Ovary (tissue), 9 donors: ENCODE results near the gene UXS1. TPM values are rescaled to one million over a fixed set of nuclear protein-coding genes. Genes with fewer than 3 reads are reported as not detected.

Experiments
- DNase-seq, 5 donors: peaks; one replicate each; pipeline ENCODE4 v3.0.0-alpha.2; 2019 to 2020
- H3K27ac ChIP-seq, 2 donors: fragments of 200-600 bp; one replicate each; pipeline versions ENCODE4 v1.5.1 to v1.8.0; 2019 to 2022
- H3K27me3 ChIP-seq: fragments of 200-600 bp; one replicate; pipeline ENCODE4 v1.8.0; 2022
- H3K36me3 ChIP-seq: fragments of 200-600 bp; sonication (generic); one replicate; pipeline ENCODE4 v1.5.1; 2019
- H3K4me1 ChIP-seq: one replicate; pipeline ENCODE4 v1.8.1; 2013; ENCODE audit warnings: mild to moderate bottlenecking, moderate library complexity; ENCODE audit not compliant: insufficient read depth
- H3K4me3 ChIP-seq: fragments of 200-600 bp; sonication (generic); one replicate; pipeline ENCODE4 v1.5.1; 2017
- H3K9me3 ChIP-seq, 2 donors: fragments of 200-600 bp in 1 of 2; sonication (generic) in 1 of 2; one replicate each; pipeline versions ENCODE4 v1.5.1 to v1.8.1; 2013 to 2019; ENCODE audit warnings: mild to moderate bottlenecking in 1 of 2, moderate library complexity in 1 of 2
- EP300 ChIP-seq: sonication (generic); formaldehyde crosslinking; IDR thresholded peaks from one replicate; pipeline ENCODE4 v1.6.1; 2017; ENCODE audit warnings: antibody characterized with exemption
- POLR2A ChIP-seq: fragments of 450-650 bp; IDR thresholded peaks from one replicate; pipeline ENCODE4 v1.6.1; 2017; ENCODE audit warnings: antibody characterized with exemption, mild to moderate bottlenecking, moderate library complexity
- WGBS, 3 donors: extraction: QIAGEN DNeasy Blood & Tissue Kit in 1 of 3; methylation state at CpG; one replicate each; pipeline versions ENCODE4 v1.1.5 to v1.1.7; 2013 to 2017; 5-methylcytosine and 5-hydroxymethylcytosine counted together
- intact Hi-C, 4 donors: fragments of 100-400 bp; cut with DNase I; formaldehyde crosslinking; loops; one replicate each; pipeline versions ENCODE4 v1.11.0 to v1.15.1; 2022 to 2023
- polyA plus RNA-seq, 2 donors: library from polyadenylated mRNA; stranded (reverse); fragments of 200-250 nt in 1 of 2; fragments of 350-450 nt in 1 of 2; fragmentation: Illumina TruSeq in 1 of 2; extraction: RNeasy Lipid Tissue Mini Kit (QIAGEN cat#74804) in 1 of 2; gene quantifications; one replicate each; pipeline ENCODE4 v1.2.3, GENCODE V29; 2013 to 2014
- total RNA-seq, 7 donors: library from RNA; depleted of rRNA in 2 of 7; stranded (reverse); fragments of >200 nt in 2 of 7; fragmentation: NEBNext Ultra II Directional in 3 of 7; extraction: Animal tissue kit (Norgen Biotek cat#: 25700) in 3 of 7; gene quantifications; one replicate each; pipeline versions ENCODE4 v1.1.0 to v1.2.4, GENCODE V29; 2016 to 2023
- TF ChIP-seq, protein P1 (sequence below), 3 donors: fragments of 450-650 bp in 2 of 3; fragments of 200-600 bp in 1 of 3; IDR thresholded peaks; one replicate each; pipeline versions ENCODE4 v1.5.1 to v1.8.0; 2016 to 2022; ENCODE audit warnings: antibody characterized with exemption in 3 of 3, mild to moderate bottlenecking in 1 of 3
- donor health status: DM: no; HTN: no; CAD: no; lungs with moderate emphysema.
- donor health status: DM: no; HTN: no; CAD: no.
- donor health status: Bipolar disorder and iron deficiency.
- donor health status: DM: yes; HTN: yes; CAD: no.
- donor health status: DM: no; HTN: no; CAD: no.
- donor health status: DM: yes; HTN: yes; CAD: no.

The UXS1 gene
- total and polyA plus RNA-seq, 9 donors: 23.9 to 70.8 (median 27.7) TPM

DNA sequence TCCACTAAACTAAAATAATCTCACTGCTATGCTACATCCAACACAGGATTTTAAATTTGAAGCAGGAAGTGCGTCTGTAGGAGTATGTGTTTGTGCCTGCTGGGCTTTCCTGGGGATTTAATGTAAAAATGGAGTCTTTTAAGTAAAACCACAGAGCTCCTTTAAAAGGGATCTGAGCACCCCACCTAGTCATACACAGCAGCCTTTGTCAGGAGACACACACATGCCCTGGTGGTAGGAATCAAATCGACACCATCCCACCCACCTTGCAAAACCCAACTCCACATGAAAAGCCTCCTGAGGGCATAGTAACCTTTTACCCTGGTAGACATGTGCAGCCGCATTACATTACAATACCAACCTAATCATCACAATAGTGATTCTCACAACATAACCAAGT lies 29.1 kb downstream of the UXS1 start:
- intact Hi-C loops: no loop called here

DNA sequence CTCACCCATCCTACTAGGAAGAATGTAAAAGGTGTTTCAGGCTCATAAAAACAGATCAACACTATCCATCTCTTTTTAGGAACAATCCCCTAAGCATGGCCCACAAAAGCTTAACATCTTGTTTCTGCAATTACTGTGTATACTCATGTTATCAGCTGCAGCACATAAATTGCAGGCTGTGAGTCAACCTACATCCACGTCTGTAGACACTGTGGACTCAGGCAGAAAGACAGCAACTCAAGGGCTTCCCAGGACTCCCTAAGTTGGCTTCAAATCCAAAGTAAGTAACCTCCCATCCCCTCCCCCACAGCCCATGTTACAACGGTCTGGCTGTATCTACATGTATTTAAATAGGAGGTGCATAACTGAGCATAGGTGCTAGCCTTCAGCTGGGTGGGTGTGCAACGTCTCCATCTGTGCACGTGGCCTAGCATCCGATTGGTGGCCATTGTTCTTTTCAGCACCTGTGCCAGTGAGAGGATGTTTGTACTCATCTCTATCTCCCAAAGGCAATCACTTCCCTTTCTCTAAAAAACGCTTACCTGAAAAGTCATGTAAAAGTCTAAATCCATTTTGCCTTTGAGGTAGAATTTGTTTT lies 30.1 kb downstream of the UXS1 start:
- Histone ChIP-seq H3K4me3 (no peak overlapping the region), H3K9me3 (no peaks in the 10 kb centered on the region), H3K27ac (no peak overlapping the region), H3K27me3 (no peaks in the 10 kb centered on the region), H3K36me3 (no peaks in the 10 kb centered on the region), H3K4me1 (no peaks in the 10 kb centered on the region)
- 60 to 65% (median 65%) methylated on average over 6 of the region's 6 CpGs for WGBS, 3 donors
- TF ChIP-seq, protein P1, sequence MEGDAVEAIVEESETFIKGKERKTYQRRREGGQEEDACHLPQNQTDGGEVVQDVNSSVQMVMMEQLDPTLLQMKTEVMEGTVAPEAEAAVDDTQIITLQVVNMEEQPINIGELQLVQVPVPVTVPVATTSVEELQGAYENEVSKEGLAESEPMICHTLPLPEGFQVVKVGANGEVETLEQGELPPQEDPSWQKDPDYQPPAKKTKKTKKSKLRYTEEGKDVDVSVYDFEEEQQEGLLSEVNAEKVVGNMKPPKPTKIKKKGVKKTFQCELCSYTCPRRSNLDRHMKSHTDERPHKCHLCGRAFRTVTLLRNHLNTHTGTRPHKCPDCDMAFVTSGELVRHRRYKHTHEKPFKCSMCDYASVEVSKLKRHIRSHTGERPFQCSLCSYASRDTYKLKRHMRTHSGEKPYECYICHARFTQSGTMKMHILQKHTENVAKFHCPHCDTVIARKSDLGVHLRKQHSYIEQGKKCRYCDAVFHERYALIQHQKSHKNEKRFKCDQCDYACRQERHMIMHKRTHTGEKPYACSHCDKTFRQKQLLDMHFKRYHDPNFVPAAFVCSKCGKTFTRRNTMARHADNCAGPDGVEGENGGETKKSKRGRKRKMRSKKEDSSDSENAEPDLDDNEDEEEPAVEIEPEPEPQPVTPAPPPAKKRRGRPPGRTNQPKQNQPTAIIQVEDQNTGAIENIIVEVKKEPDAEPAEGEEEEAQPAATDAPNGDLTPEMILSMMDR (IDR thresholded peaks at IDR 0.05): no peak
- TF ChIP-seq POLR2A: no peak
- TF ChIP-seq EP300: no peak
- no peak for DNase-seq
- intact Hi-C loops: no loop called here

More for the DNA sequence above, 29.1 kb downstream of the UXS1 start:
- TF ChIP-seq, protein P1 (IDR thresholded peaks at IDR 0.05): no peak
- no peak for TF ChIP-seq POLR2A
- no peak for TF ChIP-seq EP300
- no peak for DNase-seq
- Histone ChIP-seq H3K4me1 (no peaks in the 10 kb centered on the region), H3K27ac (no peak overlapping the region), H3K36me3 (no peaks in the 10 kb centered on the region), H3K27me3 (no peaks in the 10 kb centered on the region), H3K9me3 (no peaks in the 10 kb centered on the region), H3K4me3 (no peak overlapping the region)
- WGBS, 3 donors: 67 to 77% (median 68%) methylated on average over 3 of the region's 3 CpGs

DNA sequence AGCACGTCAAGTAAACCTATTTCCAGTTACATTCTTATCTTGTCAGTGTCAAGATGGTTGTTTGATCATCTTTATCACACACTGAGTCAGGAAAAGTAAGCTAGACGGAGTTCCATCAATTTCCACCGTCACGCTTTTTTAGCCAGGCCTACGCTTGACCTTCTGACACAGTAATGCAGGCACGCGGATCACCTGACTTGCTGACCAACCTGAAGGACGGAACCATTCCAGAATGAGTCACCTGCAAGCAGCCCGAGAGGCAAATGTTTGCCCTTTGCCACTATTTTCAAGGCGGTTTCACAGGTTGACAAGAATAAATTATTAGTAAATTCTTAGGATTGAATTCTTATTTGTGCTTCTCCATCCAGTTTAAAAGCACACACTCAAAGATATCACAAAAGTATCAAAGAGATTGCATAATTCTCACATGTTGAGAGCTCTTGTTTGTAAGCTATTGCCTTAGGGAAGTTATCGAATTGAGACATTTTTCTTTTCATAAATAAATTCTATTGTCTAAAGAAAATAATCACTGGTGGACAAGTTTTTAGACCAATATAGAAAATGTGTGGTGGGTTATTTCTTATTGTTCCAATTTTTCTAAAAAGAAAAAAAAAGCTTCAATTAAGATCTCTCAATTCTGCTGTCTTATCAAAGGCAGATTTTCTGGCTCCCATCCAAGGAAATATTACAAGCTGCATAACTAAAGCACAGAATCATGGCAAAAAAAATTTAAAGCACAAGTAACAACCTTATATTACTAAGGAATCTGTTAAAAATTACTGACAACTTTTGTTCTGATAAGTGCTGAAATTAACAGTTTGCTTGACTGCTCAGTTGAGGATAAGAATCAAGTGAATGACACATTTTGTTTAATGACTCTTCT lies 31.9 kb downstream of the UXS1 start:
- DNase-seq: no peak
- Histone ChIP-seq H3K9me3 (no peaks in the 10 kb centered on the region), H3K4me1 (no peaks in the 10 kb centered on the region), H3K27me3 (no peaks in the 10 kb centered on the region), H3K36me3 (no peaks in the 10 kb centered on the region), H3K27ac (no peak overlapping the region), H3K4me3 (no peak overlapping the region)
- 90 to 91% (median 91%) methylated on average over 11 of the region's 11 CpGs for WGBS, 3 donors
- intact Hi-C loops: no loop called here
- TF ChIP-seq, protein P1 (IDR thresholded peaks at IDR 0.05): no peak
- no peak for TF ChIP-seq EP300

DNA sequence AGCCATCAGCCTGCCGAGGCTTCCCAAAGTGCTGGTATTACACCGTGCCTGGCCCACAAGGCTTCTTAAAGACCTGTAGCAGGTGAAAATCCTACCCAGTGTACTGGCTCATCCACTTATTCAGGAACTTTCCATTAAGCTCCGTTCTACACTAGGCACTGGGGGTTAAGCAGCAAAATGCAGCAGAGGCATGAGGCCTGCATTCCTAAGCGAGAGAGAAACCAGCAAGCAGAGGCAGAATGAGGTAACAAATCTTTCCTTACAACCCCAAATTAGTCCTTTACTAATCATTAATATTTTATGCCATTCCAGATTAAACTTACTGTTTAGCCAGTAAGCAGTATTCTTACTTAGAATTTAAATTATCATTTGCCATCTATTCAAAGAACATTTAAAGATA lies 32.8 kb downstream of the UXS1 start:
- Histone ChIP-seq H3K36me3 (no peaks in the 10 kb centered on the region), H3K4me3 (no peak overlapping the region), H3K9me3 (no peaks in the 10 kb centered on the region), H3K4me1 (no peaks in the 10 kb centered on the region), H3K27me3 (no peaks in the 10 kb centered on the region), H3K27ac (no peak overlapping the region)
- no peak for DNase-seq
- TF ChIP-seq POLR2A (no peak), EP300 (no peak)
- TF ChIP-seq, protein P1 (IDR thresholded peaks at IDR 0.05): no peak
- intact Hi-C loops: no loop called here
- WGBS, 3 donors: 87 to 97% (median 94%) methylated on average over 4 of the region's 4 CpGs
